ENCODE results near the gene GPD2.
"Not testable (repeated sequence)": the region's sequence is repeated elsewhere in the genome, so short reads cannot be mapped to it uniquely, and the experiment has no call there.

GPD2 gene

GRCh38 chr2:156476021-156476849 is 40.1 kb downstream of the GPD2 start:
- DNase-seq (ENCODE audit: low read depth) = no peak

DNA sequence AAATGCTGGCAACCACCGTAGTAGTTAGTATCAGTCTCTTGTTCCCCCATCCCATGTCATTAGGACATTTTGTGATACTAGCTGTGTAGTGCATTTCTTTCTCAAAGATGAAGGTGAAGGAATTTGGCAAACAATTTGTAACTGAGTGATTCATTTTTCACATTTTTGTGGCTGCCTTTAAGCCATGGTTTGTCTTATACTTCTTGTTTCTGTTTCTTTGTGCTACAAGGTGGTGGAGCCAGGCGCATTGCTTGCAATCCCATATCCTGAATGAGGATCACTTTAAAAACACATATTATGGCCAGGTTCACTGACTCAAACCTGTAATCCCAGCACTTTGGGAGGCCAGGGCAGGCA is 40.6 kb downstream of the GPD2 start:
- peak; percentile 57 for DNase-seq (ENCODE audit: low read depth)

GRCh38 chr2:156480376-156480775 is 44.2 kb downstream of the GPD2 start:
- DNase-seq (ENCODE audit: low read depth) = no peak

- peak; percentile 17 for DNase-seq (ENCODE audit: low read depth)
Measured at GRCh38 chr2:156481312-156481711, 45.1 kb downstream of the GPD2 start.

DNA sequence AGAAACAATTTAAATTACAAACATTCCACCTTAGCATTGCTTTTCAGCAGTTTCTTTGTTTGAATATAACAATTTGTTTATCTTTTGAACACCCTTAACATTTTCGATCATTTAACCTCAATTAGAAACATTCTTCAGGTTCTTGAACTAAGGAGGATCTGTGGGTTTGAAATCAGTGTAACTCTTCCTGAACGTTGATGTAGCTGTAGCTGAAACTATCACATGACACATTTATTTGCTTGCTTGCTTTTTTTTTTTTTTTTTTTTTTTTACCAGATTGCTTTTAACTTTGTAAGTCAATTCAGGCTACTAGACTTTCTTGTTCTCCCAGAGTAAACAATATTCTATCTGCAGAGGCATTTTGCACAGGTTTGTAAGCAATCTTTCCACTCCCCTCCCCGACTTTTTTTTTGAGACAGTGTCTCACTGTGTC is 47.6 kb downstream of the GPD2 start:
- DNase-seq (ENCODE audit: low read depth) = peak; percentile 8

- DNase-seq (ENCODE audit: low read depth) = no peak
Measured at GRCh38 chr2:156486147-156486546, 50.0 kb downstream of the GPD2 start.

- no peak for DNase-seq (ENCODE audit: low read depth)
Measured at GRCh38 chr2:156486614-156487013, 50.4 kb downstream of the GPD2 start.

GRCh38 chr2:156489195-156489594 is 53.0 kb downstream of the GPD2 start:
- no peak for DNase-seq (ENCODE audit: low read depth)

DNA sequence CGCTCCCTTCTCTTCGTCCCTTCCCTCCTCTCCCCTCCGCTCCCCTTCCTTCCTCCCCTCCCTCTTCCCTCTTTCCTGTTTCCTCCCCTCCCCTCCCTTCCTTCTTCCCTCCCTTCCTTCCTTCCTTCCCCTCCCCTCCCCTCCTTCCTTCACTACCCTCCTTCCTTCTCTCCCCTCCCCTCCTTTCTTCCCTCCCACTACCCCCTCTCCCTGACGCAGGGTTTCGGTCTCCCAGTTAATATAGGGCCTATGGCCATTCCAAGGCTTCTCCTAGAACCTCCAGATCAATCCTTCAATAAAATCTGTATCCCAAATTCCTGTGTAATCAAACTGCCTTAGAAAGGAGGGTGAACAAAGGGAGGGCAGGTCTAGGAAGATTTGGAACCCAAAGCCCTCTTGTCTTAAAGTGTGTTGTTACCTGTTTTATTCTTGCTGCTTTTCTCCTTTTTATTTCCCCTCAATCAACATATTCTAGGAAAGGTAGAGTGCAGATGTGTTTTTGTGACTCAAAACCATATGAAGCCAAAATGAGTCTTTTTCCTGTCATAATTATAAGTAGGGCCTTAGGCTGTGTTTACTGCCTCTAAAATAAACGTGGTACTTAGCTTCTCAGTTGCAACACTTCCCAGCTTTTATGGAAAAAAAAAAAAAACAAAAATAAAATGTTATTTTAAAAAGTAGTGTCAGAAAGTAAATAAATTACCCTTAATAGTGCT is 53.7 kb downstream of the GPD2 start:
- no peak for DNase-seq (ENCODE audit: low read depth)

DNA sequence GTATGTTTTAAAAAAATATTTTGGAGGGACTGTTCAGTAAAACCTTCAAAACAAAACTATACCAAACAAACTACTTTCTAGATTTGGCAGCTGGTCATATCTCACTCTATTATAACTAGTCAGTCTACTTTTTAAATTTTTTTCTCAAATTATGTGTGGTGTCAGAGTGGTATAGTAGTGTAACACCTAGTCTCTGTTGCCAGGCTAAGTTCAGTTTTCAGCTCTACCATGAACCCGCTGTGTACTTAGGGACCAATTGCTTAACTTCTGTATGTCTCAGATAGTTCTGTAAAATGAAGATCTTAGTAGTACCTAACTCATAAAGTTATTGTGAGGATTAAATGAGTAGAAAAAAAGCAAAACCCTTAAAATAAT is 54.3 kb downstream of the GPD2 start:
- DNase-seq (ENCODE audit: low read depth) = no peak

DNA sequence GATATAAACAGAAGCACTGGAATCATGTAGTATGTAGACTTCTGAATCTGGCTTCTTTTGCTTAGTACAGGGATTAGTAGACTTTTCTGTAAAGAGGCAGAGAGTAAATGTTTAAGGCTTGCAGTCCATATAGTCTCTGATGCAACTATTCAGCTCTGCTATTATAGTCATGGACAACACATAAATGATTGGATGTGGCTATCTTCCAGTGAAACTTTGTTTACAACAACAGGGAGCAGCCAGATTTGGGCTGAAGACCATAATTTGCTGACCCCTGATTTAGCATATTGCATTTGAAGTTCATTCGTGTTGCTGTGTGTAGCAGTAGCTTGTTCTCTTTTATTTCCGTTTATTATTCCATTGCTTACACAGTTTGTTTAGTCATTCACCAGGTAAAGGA is 55.0 kb downstream of the GPD2 start:
- no peak for DNase-seq (ENCODE audit: low read depth)

- DNase-seq (ENCODE audit: low read depth) = no peak
Measured at GRCh38 chr2:156492979-156493378, 56.8 kb downstream of the GPD2 start.

- peak; percentile 11 for DNase-seq (ENCODE audit: low read depth)
Measured at GRCh38 chr2:156495998-156496397, 59.8 kb downstream of the GPD2 start.

- DNase-seq (ENCODE audit: low read depth) = no peak
Measured at GRCh38 chr2:156505696-156506095, 69.5 kb downstream of the GPD2 start.

DNA sequence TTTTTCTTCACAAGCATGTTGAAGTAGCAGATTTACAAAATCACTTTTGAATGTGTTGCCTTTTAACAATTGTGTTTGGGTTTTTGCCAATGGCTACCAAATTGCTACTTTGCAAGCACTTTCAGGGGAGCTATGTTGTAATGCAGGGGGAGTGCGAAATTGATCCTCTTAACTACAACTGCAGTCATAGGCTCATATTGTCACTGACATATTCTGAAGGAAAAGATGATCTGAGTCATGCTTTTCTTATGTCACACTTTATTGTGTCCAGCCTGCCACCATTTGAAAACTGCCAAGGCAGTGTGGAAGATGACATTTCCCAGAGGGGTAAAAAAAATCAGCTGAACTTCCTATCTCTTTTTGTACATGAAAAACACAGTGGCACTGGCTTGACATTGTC is 74.9 kb downstream of the GPD2 start:
- DNase-seq (ENCODE audit: low read depth) = peak; percentile 22

DNA sequence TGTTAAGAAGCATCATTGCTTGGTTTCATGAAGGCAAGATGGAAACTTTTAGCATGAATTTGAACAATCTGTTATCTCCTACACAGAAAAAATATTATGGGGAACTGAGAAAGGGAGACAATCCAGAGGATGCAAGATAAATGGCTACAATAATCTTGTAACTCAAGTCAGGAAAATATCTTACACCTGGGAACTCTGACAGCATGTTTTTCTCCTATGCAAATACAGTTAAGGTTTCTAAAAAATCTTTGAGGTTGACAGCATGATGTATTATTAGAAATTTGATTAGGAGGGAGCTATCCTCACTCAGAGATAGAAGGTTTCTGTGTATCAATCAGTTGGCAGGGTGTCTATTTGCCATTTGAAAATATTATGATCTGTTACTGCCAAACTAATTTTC is 75.6 kb downstream of the GPD2 start:
- DNase-seq (ENCODE audit: low read depth) = no peak

DNA sequence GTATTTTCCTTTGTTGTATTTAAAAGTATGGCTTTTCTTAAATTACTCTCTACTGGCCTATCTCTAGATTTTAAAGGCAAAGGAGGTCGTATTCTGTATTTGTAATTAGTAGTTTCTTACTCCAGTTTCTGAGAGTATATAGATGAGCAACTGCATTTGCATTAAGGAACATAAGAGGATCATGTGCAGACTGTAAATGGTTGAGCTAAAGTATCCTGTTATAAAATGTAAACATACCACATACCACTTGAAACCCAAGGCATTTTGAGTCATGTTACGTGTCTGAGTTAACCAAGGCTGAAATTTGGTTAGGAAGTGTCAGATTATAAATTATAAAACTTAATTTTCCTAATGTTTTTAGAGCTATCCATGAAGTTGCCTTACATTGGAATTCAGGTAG is 76.3 kb downstream of the GPD2 start:
- peak; percentile 14 for DNase-seq (ENCODE audit: low read depth)

DNA sequence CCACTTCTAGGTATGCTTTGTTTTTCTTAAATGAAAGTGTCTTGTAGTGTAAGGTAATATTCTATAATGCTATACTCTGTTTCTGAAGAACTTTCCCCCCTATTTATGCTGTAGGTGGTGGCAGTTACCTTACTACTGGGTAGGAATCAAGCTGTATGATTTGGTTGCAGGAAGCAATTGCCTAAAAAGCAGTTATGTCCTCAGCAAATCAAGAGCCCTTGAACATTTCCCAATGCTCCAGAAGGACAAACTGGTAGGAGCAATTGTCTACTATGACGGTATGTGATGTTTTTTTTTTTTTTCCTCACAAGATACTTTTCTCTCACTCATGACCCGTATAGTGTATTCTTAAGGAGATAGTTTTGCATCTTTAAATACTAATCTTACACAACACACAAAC is 77.0 kb downstream of the GPD2 start:
- DNase-seq (ENCODE audit: low read depth) = no peak

DNA sequence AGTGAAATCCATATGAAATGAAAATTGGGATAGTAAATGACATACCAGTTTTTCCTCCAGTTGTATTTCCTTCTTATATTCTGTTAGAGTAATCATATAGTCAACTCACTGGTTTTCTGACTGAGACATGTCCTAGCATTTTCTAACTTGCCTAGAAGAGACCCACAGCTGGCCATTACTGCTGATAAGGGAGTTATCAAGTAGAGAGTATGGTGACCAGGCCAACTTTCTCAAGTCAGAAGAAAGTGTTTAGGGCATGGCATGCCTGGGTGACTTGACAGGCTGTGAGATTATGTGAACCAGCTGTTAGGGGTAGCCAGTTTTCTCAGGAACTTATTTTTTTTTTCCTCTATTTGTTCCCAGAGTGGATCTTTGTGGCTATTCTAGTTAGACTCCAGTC is 81.2 kb downstream of the GPD2 start:
- DNase-seq (ENCODE audit: low read depth) = no peak

- no peak for DNase-seq (ENCODE audit: low read depth)
Measured at GRCh38 chr2:156518138-156518537, 82.0 kb downstream of the GPD2 start.

- DNase-seq (ENCODE audit: low read depth) = no peak
Measured at GRCh38 chr2:156522864-156523440, 86.8 kb downstream of the GPD2 start.

- DNase-seq (ENCODE audit: low read depth) = no peak
Measured at GRCh38 chr2:156526950-156527636, 90.9 kb downstream of the GPD2 start.

DNA sequence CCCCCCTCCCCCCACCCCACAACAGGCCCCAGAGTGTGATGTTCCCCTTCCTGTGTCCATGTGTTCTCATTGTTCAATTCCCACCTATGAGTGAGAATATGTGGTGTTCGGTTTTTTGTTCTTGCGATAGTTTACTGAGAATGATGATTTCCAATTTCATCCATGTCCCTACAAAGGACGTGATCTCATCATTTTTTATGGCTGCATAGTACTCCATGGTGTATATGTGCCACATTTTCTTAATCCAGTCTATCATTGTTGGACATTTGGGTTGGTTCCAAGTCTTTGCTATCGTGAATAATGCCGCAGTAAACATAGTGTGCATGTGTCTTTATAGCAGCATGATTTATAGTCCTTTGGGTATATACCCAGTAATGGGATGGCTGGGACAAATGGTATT is 92.4 kb downstream of the GPD2 start:
- not testable (repeated sequence) for DNase-seq (ENCODE audit: low read depth)
